GM12801 (cell line): ENCODE data around the gene PRKG1.

Experiments used
- TF ChIP-seq, protein P1 (sequence below): IDR thresholded peaks from one replicate; pipeline ENCODE4 v1.5.1; 2011; ENCODE audit warnings: control low read depth; ENCODE audit not compliant: insufficient read length; ENCODE audit errors: extremely low read depth

The PRKG1 gene

DNA sequence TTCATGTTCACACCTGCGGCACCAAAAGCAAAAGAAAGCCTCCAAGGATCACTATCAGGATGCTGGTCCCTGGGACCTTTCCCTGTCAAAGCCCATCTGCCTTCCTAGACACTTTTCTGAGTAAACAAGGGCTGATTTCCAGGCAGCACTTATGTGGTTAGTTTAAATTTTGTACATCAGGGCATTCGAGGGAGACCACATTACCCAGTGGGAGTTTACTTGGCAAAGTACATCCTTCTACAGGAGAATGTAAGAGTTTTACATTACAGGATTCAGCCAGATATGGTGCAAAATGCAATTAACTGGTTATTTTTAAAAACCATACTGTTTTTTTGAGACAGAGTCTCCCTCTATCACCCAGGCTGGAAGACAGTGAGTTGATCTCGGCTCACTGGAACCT, 493.0 kb downstream of the PRKG1 start:
- TF ChIP-seq, protein P1, sequence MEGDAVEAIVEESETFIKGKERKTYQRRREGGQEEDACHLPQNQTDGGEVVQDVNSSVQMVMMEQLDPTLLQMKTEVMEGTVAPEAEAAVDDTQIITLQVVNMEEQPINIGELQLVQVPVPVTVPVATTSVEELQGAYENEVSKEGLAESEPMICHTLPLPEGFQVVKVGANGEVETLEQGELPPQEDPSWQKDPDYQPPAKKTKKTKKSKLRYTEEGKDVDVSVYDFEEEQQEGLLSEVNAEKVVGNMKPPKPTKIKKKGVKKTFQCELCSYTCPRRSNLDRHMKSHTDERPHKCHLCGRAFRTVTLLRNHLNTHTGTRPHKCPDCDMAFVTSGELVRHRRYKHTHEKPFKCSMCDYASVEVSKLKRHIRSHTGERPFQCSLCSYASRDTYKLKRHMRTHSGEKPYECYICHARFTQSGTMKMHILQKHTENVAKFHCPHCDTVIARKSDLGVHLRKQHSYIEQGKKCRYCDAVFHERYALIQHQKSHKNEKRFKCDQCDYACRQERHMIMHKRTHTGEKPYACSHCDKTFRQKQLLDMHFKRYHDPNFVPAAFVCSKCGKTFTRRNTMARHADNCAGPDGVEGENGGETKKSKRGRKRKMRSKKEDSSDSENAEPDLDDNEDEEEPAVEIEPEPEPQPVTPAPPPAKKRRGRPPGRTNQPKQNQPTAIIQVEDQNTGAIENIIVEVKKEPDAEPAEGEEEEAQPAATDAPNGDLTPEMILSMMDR = no peak

DNA sequence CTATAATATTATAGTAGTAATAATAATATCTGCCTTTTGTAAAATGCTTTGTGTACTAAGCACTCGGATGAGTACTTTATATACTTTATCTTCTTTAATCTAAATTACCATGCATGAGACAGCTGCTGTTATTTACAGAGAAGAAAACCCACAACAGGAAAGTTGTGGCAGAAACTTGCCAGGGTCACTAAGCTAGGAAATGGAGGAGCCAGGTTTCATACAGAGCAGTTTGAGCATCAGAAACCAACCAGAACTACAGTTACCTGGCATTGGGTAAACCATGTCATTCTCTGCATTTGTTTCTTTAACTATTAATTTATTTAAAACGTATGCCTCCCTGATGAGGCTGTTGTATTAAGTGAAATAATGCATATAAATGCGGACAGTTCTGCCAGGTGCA, 495.2 kb downstream of the PRKG1 start:
- TF ChIP-seq, protein P1 = no peak

DNA sequence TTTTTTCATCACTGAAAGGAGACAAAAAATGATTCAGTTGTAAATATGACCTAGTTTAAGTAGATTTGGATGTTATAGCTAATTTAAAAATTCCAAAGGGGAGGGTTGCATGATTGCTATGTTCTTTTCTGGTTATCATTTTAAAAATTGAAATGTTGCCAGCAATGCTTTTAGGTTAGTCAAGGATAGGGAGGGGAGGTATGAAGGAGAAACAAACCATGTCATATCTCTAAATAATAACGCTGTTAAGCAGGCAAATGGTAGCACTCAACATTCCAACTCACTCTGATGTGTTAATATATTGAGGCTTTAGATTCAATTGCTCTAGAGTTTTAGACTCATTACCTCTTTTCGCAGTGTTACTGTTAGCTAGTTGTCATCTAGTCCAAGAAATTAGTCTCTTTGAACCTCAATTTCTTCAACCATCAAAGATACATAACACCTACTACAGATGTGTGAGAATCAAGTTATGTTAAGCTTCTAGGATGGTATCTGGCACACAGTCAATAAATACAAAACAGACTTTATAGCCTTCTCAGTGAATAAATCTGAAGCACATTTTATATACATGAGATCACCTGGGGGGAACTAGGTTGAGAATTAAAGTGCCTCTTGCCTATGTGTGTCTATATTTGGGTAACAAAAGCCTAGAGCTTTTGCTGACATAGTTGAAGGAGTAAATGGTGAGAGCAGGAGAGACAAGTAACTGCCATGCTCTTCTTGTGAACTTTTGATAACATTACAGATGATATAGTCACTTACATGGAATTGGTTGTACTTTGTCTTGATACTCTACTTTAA, 500.2 kb downstream of the PRKG1 start:
- TF ChIP-seq, protein P1 = no peak

DNA sequence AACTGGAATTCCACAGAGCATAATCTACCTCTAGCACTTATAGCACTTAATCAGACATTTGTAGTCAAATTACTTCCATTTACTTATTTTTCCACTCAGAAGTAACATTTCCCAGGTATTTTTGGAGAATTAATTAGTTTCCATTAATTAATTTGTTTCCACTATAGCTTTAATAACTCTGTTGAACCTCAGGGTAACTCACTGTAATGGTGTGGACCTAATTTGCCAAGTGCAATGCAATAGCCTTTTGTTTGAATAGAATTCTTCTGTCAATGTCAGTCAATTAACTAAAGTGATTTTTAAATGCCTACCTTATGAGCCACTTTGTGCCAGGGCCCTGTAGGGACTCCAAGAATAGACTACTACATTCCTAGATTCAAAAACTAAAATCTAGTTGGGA, 509.7 kb downstream of the PRKG1 start:
- TF ChIP-seq, protein P1 = no peak

DNA sequence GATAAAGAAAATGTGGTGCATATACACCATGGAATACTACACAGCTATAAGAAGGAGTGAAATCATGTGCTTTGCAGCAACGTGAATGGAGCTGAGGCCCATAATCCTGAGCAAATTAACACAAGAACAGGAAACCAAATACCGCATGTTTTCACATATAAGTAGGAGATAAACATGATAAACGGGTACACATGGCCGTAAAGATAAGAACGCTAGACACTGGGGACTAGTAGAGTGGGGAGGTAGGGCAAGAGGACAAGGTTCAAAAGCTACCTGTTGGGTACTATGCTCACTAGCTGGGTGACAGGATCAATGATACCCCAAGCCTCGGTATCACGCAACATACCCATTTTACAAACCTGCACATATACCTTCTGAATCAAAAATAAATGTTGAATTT, 511.5 kb downstream of the PRKG1 start:
- TF ChIP-seq, protein P1 = no peak

DNA sequence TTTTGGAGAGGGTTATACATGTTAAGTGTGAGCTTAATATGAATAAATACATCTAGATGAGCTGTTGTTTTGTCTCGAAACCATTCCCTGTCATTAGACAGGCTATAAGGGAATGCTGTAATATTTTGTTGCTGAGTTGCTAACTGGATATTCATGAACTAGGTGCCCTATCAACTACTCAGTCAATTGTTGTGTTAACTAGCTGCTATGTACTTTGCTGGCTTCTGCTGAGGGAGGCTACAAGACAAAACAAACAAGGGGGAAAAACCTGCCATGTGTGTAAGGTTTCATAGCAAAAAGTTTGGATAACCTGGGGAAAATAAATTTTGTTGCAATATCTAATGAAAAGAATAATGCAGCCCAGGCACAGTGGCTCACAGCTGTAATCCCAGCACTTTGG, 514.7 kb downstream of the PRKG1 start:
- TF ChIP-seq, protein P1 = no peak

DNA sequence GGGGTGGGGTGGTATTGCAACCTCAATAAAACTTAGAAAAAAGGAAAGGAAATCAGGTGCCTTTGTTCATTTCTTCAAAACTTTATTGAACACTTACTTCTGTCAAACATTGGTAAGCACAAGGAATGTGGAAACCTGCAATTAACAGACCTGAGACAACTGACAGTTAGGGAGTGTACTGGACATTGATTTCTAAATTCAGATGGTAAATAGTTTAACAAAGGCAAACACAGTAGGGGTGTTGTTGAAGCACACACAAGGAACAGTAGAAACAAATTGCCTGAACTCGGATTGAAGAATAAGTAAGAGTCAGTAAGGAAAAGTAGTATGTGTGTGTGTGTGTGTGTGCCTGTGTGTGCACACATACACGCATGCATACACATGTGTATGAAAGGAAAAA, 516.5 kb downstream of the PRKG1 start:
- TF ChIP-seq, protein P1 = no peak
